ENCODE results near the gene MTX1.

- no peak for TF ChIP-seq CTCF (IDR thresholded peaks at IDR 0.05)
- no peak for TF ChIP-seq POLR2A (IDR thresholded peaks at IDR 0.05)
- no peak for TF ChIP-seq EP300 (IDR thresholded peaks at IDR 0.05)
These were observed 45.8 kb downstream of the MTX1 start for GRCh38 chr1:155254228-155254713.

All from upper lobe of left lung (tissue), 4 donors.